HepG2 (cell line): ENCODE data around the gene OTOP2. TPM values are rescaled to one million over a fixed set of nuclear protein-coding genes. Genes with fewer than 3 reads are reported as not detected.
A peak's percentile ranks its signal among the peaks of the same experiment; 100 is the strongest.

Experiments
- ADNP ChIP-seq: sonication (generic); formaldehyde crosslinking; IDR thresholded peaks from 2 replicates; pipeline ENCODE4 v1.4.0; 2020; ENCODE audit warnings: missing genetic modification reagents
- CTCF ChIP-seq: sonication (generic); formaldehyde crosslinking; IDR thresholded peaks from 2 replicates; pipeline ENCODE4 v1.5.0; 2020; ENCODE audit warnings: mild to moderate bottlenecking, missing genetic modification reagents, moderate library complexity
- EHMT2 ChIP-seq: fragments of 200-600 bp; sonication (generic); IDR thresholded peaks from 2 replicates; pipeline ENCODE4 v1.7.0; 2017; ENCODE audit warnings: antibody characterized with exemption, low read depth, low read length, borderline replicate concordance
- ETV5 ChIP-seq: IDR thresholded peaks from 2 replicates; pipeline ENCODE4 v1.6.1; 2018; ENCODE audit warnings: missing biosample characterization, missing genetic modification reagents, inconsistent platforms, borderline replicate concordance
- GATAD1 ChIP-seq: IDR thresholded peaks from 2 replicates; pipeline ENCODE4 v1.6.1; 2016; ENCODE audit warnings: missing genetic modification reagents, missing compliant biosample characterization
- GATAD2A ChIP-seq: IDR thresholded peaks from 2 replicates; pipeline ENCODE4 v1.6.1; 2016
- GFI1 ChIP-seq: sonication (generic); formaldehyde crosslinking; IDR thresholded peaks from 2 replicates; pipeline ENCODE4 v1.5.0; 2020; ENCODE audit warnings: missing genetic modification reagents, mild to moderate bottlenecking, borderline replicate concordance
- HNRNPH1 ChIP-seq: fragments of 200-400 bp; formaldehyde crosslinking; optimal IDR thresholded peaks from 2 replicates; pipeline ENCODE3; 2017; ENCODE audit warnings: mild to moderate bottlenecking, low read depth, low read length
- KLF15 ChIP-seq: sonication (generic); formaldehyde crosslinking; IDR thresholded peaks from 2 replicates; pipeline ENCODE4 v1.8.1; 2023; ENCODE audit warnings: borderline replicate concordance, mild to moderate bottlenecking, inconsistent platforms, missing genetic modification reagents, mixed read lengths
- MAZ ChIP-seq, 2 experiments: sonication (generic) in 1 of 2; formaldehyde crosslinking in 1 of 2; IDR thresholded peaks; 2 replicates each; pipeline versions ENCODE4 v1.5.0 to v1.6.1; 2012 to 2020; ENCODE audit warnings: low read depth in 2 of 2, mild to moderate bottlenecking in 2 of 2, borderline replicate concordance in 1 of 2, improper control_type of control experiment in 1 of 2, low read length in 1 of 2, missing genetic modification reagents in 1 of 2, moderate library complexity in 1 of 2
- NONO ChIP-seq, 2 experiments: fragments of 450-650 bp in 1 of 2; sonication (generic) in 1 of 2; formaldehyde crosslinking in 1 of 2; IDR thresholded peaks in 1 of 2; conservative IDR thresholded peaks in 1 of 2; 2 replicates each; pipeline versions ENCODE4 v1.6.1 to v1.8.0; 2017 to 2022; ENCODE audit warnings: mild to moderate bottlenecking in 1 of 2, missing genetic modification reagents in 1 of 2, moderate library complexity in 1 of 2
- PAF1 ChIP-seq: IDR thresholded peaks from 2 replicates; pipeline ENCODE4 v1.6.1; 2016; ENCODE audit warnings: missing genetic modification reagents, missing compliant biosample characterization
- PHF5A ChIP-seq: IDR thresholded peaks from one replicate; pipeline ENCODE4 v1.6.1; 2018; ENCODE audit warnings: low read depth, missing genetic modification reagents; ENCODE audit not compliant: unreplicated experiment
- RBM22 ChIP-seq: fragments of 200-400 bp; formaldehyde crosslinking; optimal IDR thresholded peaks from 2 replicates; pipeline ENCODE3; 2017; ENCODE audit warnings: mild to moderate bottlenecking, low read length, moderate library complexity
- SMARCE1 ChIP-seq: fragments of 450-650 bp; IDR thresholded peaks from 2 replicates; pipeline ENCODE4 v1.6.1; 2017; ENCODE audit warnings: borderline replicate concordance
- TAF1 ChIP-seq: sonication (generic); formaldehyde crosslinking; IDR thresholded peaks from 2 replicates; pipeline ENCODE4 v1.4.0; 2020; ENCODE audit warnings: missing genetic modification reagents
- ZNF749 ChIP-seq: sonication (generic); formaldehyde crosslinking; IDR thresholded peaks from 2 replicates; pipeline ENCODE4 v1.8.0; 2022; ENCODE audit warnings: mild to moderate bottlenecking, missing genetic modification reagents, moderate library complexity, borderline replicate concordance
- polyA plus RNA-seq, 8 experiments: library from polyadenylated mRNA; depleted of rRNA in 3 of 8; stranded (reverse) in 7 of 8; unstranded in 1 of 8; fragments of >200 nt; fragmentation: Illumina TruSeq in 4 of 8; extraction: Trizol in 4 of 8; gene quantifications; 2 replicates each; pipeline versions ENCODE4 v1.2.1 to v1.2.3, GENCODE V29; 2011 to 2016; ENCODE audit warnings: low read depth in 4 of 8, missing spikeins in 1 of 8, mixed read lengths in 1 of 8; ENCODE audit not compliant: insufficient read depth in 1 of 8
- total RNA-seq, 5 experiments: library from RNA; depleted of rRNA; stranded (reverse); fragments of >200 nt; fragmentation: Illumina TruSeq; extraction: Trizol; gene quantifications; 2 replicates each; pipeline ENCODE4 v1.2.3, GENCODE V29; 2016; ENCODE audit warnings: low read depth in 1 of 5
- TF ChIP-seq, protein P1 (sequence below): sonication (generic); formaldehyde crosslinking; IDR thresholded peaks from 2 replicates; pipeline ENCODE4 v1.8.1; 2022; ENCODE audit warnings: low read depth, mild to moderate bottlenecking, missing genetic modification reagents
- TF ChIP-seq, protein P2 (sequence below): sonication (generic); formaldehyde crosslinking; IDR thresholded peaks from 2 replicates; pipeline ENCODE4 v1.4.0; 2020; ENCODE audit warnings: missing genetic modification reagents
- TF ChIP-seq, protein P3 (sequence below): sonication (generic); formaldehyde crosslinking; IDR thresholded peaks from 2 replicates; pipeline ENCODE4 v1.4.0; 2020; ENCODE audit warnings: missing genetic modification reagents, borderline replicate concordance

OTOP2 gene
- total and polyA plus RNA-seq, 2 of the 13 experiments (the other 11 are each of a cell fraction or from before 2014, with no cell fraction given): not detected

- TF ChIP-seq PAF1 (CRISPR knock-in tag) (no peak), ZNF749 (0 out of 2 replicates have a peak, but pooled peaks have one; percentile 73), MAZ (IDR thresholded peaks at IDR 0.05; ENCODE audit: borderline replicate concordance, low read depth, low read length) (no peak), MAZ (CRISPR knock-in tag; IDR thresholded peaks at IDR 0.05; ENCODE audit: low read depth) (peak; percentile 61; the same call in 1 of the 2 replicates), EHMT2 (no peak), RBM22 (no peak), TAF1 (CRISPR knock-in tag) (no peak), GFI1 (CRISPR knock-in tag) (no peak), CTCF (CRISPR knock-in tag) (peak; percentile 91), SMARCE1 (no peak), HNRNPH1 (no peak), ADNP (CRISPR knock-in tag) (no peak), GATAD2A (CRISPR knock-in tag) (peak; percentile 39; the same call in 1 of the 2 replicates), GATAD1 (CRISPR knock-in tag) (0 out of 2 replicates have a peak, but pooled peaks have one; percentile 26), PHF5A (CRISPR knock-in tag) (no peak), KLF15 (CRISPR knock-in tag) (no peak), NONO (IDR thresholded peaks at IDR 0.05) (no peak), NONO (CRISPR knock-in tag; conservative IDR thresholded peaks at IDR 0.05) (peak; percentile 78), ETV5 (peak; percentile 34; the same call in 1 of the 2 replicates)
- TF ChIP-seq, protein P1, sequence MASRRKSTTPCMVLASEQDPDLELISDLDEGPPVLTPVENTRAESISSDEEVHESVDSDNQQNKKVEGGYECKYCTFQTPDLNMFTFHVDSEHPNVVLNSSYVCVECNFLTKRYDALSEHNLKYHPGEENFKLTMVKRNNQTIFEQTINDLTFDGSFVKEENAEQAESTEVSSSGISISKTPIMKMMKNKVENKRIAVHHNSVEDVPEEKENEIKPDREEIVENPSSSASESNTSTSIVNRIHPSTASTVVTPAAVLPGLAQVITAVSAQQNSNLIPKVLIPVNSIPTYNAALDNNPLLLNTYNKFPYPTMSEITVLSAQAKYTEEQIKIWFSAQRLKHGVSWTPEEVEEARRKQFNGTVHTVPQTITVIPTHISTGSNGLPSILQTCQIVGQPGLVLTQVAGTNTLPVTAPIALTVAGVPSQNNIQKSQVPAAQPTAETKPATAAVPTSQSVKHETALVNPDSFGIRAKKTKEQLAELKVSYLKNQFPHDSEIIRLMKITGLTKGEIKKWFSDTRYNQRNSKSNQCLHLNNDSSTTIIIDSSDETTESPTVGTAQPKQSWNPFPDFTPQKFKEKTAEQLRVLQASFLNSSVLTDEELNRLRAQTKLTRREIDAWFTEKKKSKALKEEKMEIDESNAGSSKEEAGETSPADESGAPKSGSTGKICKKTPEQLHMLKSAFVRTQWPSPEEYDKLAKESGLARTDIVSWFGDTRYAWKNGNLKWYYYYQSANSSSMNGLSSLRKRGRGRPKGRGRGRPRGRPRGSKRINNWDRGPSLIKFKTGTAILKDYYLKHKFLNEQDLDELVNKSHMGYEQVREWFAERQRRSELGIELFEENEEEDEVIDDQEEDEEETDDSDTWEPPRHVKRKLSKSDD (CRISPR knock-in tag): peak; percentile 55; the same call in 1 of the 2 replicates
- TF ChIP-seq, protein P2, sequence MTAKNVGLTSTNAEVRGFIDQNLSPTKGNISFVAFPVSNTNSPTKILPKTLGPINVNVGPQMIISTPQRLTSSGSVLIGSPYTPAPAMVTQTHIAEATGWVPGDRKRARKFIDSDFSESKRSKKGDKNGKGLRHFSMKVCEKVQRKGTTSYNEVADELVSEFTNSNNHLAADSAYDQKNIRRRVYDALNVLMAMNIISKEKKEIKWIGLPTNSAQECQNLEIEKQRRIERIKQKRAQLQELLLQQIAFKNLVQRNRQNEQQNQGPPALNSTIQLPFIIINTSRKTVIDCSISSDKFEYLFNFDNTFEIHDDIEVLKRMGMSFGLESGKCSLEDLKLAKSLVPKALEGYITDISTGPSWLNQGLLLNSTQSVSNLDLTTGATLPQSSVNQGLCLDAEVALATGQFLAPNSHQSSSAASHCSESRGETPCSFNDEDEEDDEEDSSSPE (CRISPR knock-in tag): peak; percentile 91
- TF ChIP-seq, protein P3, sequence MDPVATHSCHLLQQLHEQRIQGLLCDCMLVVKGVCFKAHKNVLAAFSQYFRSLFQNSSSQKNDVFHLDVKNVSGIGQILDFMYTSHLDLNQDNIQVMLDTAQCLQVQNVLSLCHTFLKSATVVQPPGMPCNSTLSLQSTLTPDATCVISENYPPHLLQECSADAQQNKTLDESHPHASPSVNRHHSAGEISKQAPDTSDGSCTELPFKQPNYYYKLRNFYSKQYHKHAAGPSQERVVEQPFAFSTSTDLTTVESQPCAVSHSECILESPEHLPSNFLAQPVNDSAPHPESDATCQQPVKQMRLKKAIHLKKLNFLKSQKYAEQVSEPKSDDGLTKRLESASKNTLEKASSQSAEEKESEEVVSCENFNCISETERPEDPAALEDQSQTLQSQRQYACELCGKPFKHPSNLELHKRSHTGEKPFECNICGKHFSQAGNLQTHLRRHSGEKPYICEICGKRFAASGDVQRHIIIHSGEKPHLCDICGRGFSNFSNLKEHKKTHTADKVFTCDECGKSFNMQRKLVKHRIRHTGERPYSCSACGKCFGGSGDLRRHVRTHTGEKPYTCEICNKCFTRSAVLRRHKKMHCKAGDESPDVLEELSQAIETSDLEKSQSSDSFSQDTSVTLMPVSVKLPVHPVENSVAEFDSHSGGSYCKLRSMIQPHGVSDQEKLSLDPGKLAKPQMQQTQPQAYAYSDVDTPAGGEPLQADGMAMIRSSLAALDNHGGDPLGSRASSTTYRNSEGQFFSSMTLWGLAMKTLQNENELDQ (CRISPR knock-in tag): 0 out of 2 replicates have a peak, but pooled peaks have one; percentile 61
These were observed 379 bp upstream of the OTOP2 start (continued) for GRCh38 chr17:74923538-74924249.
